WERI-Rb-1 (cell line): ENCODE results near the gene EIF1AD.
A peak's percentile ranks its signal among the peaks of the same experiment; 100 is the strongest.

Experiments used
- DNase-seq: peaks from one replicate; pipeline ENCODE4 v3.0.0-alpha.2; 2020
- H3K27ac ChIP-seq: fragments of 250-450 bp; sonication (Bioruptor Pico); 2 replicates; pipeline ENCODE4 v1.5.1; 2020; ENCODE audit warnings: mild to moderate bottlenecking, moderate library complexity
- H3K27me3 ChIP-seq: fragments of 250-450 bp; sonication (Bioruptor Pico); 2 replicates; pipeline ENCODE4 v1.5.1; 2021; ENCODE audit warnings: mild to moderate bottlenecking, low read depth, moderate library complexity; ENCODE audit not compliant: insufficient read depth, severe bottlenecking
- H3K36me3 ChIP-seq: fragments of 250-450 bp; sonication (Bioruptor Pico); 2 replicates; pipeline ENCODE4 v1.5.1; 2020; ENCODE audit warnings: mild to moderate bottlenecking, moderate library complexity
- H3K4me3 ChIP-seq: 2 replicates; pipeline ENCODE4 v1.5.1; 2011; ENCODE audit warnings: low read depth, mild to moderate bottlenecking, control low read depth, low read length
- H3K9me3 ChIP-seq: fragments of 250-450 bp; sonication (Bioruptor Pico); 2 replicates; pipeline ENCODE4 v1.5.1; 2021; ENCODE audit warnings: mild to moderate bottlenecking, moderate library complexity; ENCODE audit not compliant: severe bottlenecking
- TF ChIP-seq, protein P1 (sequence below): IDR thresholded peaks from 2 replicates; pipeline ENCODE4 v1.5.1; 2011; ENCODE audit warnings: low read depth, mild to moderate bottlenecking, control low read depth, inconsistent platforms, low read length

EIF1AD gene

DNA sequence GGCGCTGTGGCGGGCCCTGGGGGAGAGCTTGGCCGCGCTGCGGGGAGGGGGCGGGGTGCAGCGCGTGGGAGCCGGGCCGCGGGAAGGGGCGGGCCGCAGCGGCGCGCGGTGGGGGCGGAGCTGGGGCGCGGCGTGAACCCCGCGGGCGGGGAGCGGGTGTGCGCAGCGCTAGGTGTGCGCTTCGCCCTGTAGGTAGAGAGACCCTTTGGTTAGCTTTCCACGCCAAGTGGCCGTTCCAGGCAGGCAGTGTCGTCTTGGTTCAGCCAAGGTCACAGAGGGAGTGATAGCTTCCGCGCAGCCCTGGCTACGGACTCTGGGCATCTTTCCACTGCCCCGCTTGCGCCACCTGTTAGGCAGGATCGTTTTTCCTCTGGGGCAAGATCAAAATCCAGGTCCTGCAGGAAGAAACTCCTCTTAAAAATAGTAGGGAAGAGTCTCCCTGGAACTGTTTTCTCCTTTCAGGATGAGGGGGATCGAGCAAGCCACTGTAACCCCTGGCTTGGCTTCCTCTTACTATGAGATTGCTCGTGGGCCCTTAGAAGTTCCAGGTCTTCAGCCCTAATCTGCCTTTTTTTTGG, 780 bp upstream of the EIF1AD start:
- peak; percentile 42 for DNase-seq
- Histone ChIP-seq H3K9me3 (no peaks in the 10 kb centered on the region), H3K36me3 (peaks cover 51% of the 10 kb centered on the region), H3K4me3 (peak overlapping the region; percentile 87), H3K27ac (peak overlapping the region; percentile 95), H3K27me3 (no peaks in the 10 kb centered on the region)
- TF ChIP-seq, protein P1, sequence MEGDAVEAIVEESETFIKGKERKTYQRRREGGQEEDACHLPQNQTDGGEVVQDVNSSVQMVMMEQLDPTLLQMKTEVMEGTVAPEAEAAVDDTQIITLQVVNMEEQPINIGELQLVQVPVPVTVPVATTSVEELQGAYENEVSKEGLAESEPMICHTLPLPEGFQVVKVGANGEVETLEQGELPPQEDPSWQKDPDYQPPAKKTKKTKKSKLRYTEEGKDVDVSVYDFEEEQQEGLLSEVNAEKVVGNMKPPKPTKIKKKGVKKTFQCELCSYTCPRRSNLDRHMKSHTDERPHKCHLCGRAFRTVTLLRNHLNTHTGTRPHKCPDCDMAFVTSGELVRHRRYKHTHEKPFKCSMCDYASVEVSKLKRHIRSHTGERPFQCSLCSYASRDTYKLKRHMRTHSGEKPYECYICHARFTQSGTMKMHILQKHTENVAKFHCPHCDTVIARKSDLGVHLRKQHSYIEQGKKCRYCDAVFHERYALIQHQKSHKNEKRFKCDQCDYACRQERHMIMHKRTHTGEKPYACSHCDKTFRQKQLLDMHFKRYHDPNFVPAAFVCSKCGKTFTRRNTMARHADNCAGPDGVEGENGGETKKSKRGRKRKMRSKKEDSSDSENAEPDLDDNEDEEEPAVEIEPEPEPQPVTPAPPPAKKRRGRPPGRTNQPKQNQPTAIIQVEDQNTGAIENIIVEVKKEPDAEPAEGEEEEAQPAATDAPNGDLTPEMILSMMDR, result peak; percentile 27; the same call in 1 of the 2 replicates

DNA sequence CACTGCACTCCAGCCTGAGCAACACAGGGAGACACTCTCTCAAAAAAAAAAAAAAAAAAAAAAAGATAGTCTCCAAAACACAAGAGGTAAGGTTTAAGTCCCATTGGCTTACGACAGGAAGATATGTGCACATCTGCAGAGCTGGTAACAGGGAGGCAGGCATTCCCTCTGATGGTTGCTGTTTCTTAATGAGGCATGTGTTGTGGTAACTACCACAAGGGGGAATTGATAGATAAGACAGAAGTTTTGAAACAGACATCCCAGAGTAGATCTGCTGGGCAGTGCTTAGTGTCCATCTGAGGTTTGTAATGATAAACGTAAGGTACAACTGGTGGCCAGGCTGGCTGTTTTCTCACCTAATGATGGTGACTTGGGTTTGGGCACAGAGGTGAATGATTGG, 4.7 kb downstream of the EIF1AD start:
- no peaks in the 10 kb centered on the region for H3K27me3 ChIP-seq
- TF ChIP-seq, protein P1, result no peak
- H3K9me3 ChIP-seq, result no peaks in the 10 kb centered on the region
- peaks cover 42% of the 10 kb centered on the region for H3K36me3 ChIP-seq
- DNase-seq, result no peak
- H3K27ac ChIP-seq, result no peak overlapping the region
- no peak overlapping the region for H3K4me3 ChIP-seq

DNA sequence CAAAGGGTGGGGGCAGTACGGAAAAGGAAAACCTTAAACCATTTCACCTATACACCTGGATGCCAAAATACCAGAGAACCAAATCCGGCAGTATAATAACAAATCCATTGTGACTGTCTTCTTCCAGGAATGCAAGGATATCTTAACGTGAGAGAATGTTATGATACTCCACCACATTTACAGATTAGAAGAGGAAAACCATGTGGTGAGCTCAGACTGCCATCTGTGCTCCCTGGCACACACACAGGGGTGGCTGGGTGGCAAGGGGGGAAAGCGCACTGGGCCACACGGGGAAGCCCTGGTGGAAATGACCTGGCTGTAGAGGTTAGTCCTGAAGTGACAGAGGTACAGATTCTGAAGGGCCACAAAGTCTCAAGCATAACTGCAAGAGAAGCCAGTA, 9.9 kb downstream of the EIF1AD start:
- Histone ChIP-seq H3K36me3 (peaks cover 13% of the 10 kb centered on the region), H3K27me3 (no peaks in the 10 kb centered on the region), H3K9me3 (no peaks in the 10 kb centered on the region), H3K27ac (no peak overlapping the region), H3K4me3 (no peak overlapping the region)
- TF ChIP-seq, protein P1, result no peak
- DNase-seq, result no peak

DNA sequence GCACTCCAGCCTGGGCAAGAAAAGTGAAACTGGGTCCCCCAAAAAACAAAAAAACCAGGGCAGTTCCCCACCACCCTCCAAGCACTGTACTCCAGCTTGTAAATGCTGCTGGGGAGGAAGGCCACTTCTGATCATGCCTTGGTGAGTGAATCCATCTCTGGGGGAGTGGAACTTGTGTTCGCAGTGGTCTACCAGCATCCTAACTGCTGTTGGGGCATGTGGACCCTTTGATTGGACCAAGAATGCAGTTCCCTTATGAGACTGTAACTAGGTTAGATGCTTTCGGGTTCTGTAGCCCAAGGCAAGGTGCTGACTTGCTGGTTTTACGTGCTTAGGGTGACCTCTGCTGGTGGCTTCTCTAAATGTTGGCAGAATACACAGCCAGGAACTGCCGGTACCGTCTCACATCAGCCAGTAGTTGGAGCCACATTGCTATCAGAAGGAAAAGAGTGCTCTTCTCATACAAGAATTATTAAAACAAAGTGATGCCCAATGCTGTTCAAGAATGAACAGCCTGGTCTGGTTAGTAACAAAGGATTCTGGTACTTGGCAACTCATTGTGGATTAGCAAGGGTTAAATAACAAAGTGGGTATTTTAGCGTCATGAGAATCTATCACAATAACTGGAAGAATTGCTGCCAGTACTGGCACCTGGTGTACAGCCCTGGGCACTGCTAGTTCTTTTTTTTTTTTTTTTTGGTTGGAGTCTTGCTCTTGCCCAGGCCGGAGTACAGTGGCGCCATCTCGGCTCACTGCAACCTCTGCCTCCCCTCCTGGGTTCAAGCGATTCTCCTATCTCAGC, 13.0 kb downstream of the EIF1AD start:
- no peaks in the 10 kb centered on the region for H3K27me3 ChIP-seq
- no peaks in the 10 kb centered on the region for H3K9me3 ChIP-seq
- peak; percentile 91 for DNase-seq
- TF ChIP-seq, protein P1, result peak; percentile 87
- H3K36me3 ChIP-seq, result peaks cover 7% of the 10 kb centered on the region
- no peak overlapping the region for H3K4me3 ChIP-seq
- no peak overlapping the region for H3K27ac ChIP-seq

DNA sequence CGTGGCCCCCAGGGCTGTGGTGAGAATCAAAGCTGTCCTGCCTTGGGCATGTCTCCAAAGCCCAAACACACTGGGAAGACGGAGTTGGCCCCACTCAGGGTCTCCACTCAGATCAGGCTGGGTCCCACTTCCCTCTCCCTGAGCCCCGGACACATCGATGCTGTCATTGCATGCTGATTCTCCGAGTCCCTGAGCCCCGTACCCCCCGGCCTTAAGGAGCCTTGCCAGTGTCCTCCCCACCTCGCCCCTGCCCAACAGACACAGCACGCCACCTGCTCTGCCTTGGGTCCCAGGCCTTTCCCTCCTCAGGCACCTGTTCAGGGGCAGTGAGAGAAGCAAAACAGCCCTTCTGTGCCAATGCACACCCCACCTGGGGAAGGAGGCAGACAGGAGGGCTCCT, 14.6 kb downstream of the EIF1AD start:
- Histone ChIP-seq H3K9me3 (no peaks in the 10 kb centered on the region), H3K27me3 (no peaks in the 10 kb centered on the region), H3K27ac (no peak overlapping the region), H3K36me3 (peaks cover 7% of the 10 kb centered on the region), H3K4me3 (no peak overlapping the region)
- TF ChIP-seq, protein P1, result no peak
- no peak for DNase-seq
